Upper lobe of left lung (tissue), 4 donors: Measurements from ENCODE around the gene NENF.

Experiments
- EP300 ChIP-seq, 4 donors: sonication (generic); formaldehyde crosslinking; IDR thresholded peaks; one replicate each; pipeline ENCODE4 v1.5.1; 2017; ENCODE audit warnings: antibody characterized with exemption in 4 of 4, control low read depth in 2 of 4
- TF ChIP-seq, protein P1 (sequence below), 6 experiments: fragments of 450-650 bp in 4 of 6; fragments of 200-600 bp in 2 of 6; sonication (generic) in 2 of 6; IDR thresholded peaks; one replicate each; pipeline ENCODE4 v1.5.1; 2016 to 2019; ENCODE audit warnings: antibody characterized with exemption in 6 of 6

DNA sequence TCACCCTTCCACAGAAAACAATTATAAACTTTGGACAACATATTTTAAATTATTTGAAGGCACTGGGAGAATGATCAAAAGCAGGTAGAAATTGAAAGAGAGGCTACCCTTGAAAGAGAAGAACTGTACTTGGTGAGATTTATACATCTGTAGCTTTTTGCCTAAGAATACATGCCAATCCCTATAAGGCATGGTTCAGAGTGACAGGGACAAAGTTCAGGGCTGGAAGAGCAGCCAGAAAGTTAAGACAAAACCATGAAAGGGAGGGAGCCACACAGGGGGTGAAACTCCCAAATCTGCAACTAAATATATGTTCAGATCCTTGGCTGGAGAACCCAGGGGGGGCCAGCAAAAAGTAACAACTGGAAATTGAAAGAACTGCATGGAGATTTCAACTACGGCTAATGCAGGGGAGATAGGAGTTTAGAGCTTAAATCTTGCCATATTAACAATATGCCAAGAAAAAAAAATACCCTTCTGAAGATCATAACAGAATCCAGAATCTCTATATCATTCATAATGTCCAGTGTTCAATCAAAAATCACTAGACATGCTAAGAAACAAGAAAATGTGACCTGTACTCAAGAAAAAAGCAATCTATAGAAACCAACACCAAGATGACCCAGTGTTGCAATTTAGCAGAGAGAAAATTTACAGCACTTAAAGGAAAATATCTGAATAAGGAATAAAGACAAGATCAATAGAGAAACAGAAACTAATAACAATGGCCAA lies 43.6 kb upstream of the NENF start:
- TF ChIP-seq, protein P1, sequence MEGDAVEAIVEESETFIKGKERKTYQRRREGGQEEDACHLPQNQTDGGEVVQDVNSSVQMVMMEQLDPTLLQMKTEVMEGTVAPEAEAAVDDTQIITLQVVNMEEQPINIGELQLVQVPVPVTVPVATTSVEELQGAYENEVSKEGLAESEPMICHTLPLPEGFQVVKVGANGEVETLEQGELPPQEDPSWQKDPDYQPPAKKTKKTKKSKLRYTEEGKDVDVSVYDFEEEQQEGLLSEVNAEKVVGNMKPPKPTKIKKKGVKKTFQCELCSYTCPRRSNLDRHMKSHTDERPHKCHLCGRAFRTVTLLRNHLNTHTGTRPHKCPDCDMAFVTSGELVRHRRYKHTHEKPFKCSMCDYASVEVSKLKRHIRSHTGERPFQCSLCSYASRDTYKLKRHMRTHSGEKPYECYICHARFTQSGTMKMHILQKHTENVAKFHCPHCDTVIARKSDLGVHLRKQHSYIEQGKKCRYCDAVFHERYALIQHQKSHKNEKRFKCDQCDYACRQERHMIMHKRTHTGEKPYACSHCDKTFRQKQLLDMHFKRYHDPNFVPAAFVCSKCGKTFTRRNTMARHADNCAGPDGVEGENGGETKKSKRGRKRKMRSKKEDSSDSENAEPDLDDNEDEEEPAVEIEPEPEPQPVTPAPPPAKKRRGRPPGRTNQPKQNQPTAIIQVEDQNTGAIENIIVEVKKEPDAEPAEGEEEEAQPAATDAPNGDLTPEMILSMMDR (IDR thresholded peaks at IDR 0.05): no peak
- TF ChIP-seq EP300 (IDR thresholded peaks at IDR 0.05): no peak
